Panc1 (cell line): ENCODE measurements around the gene PCDHGB7.

Experiments
- CTCF ChIP-seq: fragments of 450-650 bp; IDR thresholded peaks from 2 replicates; pipeline ENCODE4 v1.5.1; 2017; ENCODE audit warnings: mild to moderate bottlenecking
- POLR2AphosphoS5 ChIP-seq: IDR thresholded peaks from 2 replicates; pipeline ENCODE4 v1.6.1; 2012; ENCODE audit warnings: mild to moderate bottlenecking, low read depth, low read length, moderate library complexity
- REST ChIP-seq, 2 experiments: IDR thresholded peaks; 2 replicates each; pipeline ENCODE4 v1.6.1; 2011 to 2012; ENCODE audit warnings: low read depth in 2 of 2, control low read depth in 1 of 2, low read length in 1 of 2, mild to moderate bottlenecking in 1 of 2, moderate library complexity in 1 of 2; ENCODE audit not compliant: insufficient read depth in 1 of 2

- TF ChIP-seq CTCF (no peak), POLR2AphosphoS5 (no peak), REST (IDR thresholded peaks at IDR 0.05; ENCODE audit: insufficient read depth in 1 of 2, low read depth in 2 of 2, low read length in 1 of 2) (no peak)
Observed at GRCh38 chr5:141383345-141383744, 34.1 kb upstream of the PCDHGB7 start.
